H9 (cell line): Measurements from ENCODE around the gene DPM2. TPM values are rescaled to one million over a fixed set of nuclear protein-coding genes. Genes with fewer than 3 reads are reported as not detected.

Experiments
- DNase-seq: peaks from one replicate; pipeline ENCODE4 v3.0.0-alpha.2; 2017
- H2AFZ ChIP-seq: one replicate; pipeline ENCODE4 v1.6.1; 2013; ENCODE audit warnings: mild to moderate bottlenecking, low read length, control low read depth, moderate library complexity
- H2AK5ac ChIP-seq: 2 replicates; pipeline ENCODE4 v1.6.1; 2013; ENCODE audit warnings: low read length, control low read depth, mixed read lengths; ENCODE audit not compliant: insufficient read length
- H2BK120ac ChIP-seq: one replicate; pipeline ENCODE4 v1.6.1; 2013; ENCODE audit warnings: low read depth, mild to moderate bottlenecking, low read length, control low read depth, inconsistent platforms; ENCODE audit not compliant: poor library complexity, severe bottlenecking
- H2BK12ac ChIP-seq: 2 replicates; pipeline ENCODE4 v1.6.1; 2013; ENCODE audit warnings: low read length, control low read depth, mixed read lengths, low read depth; ENCODE audit not compliant: insufficient read length
- H2BK15ac ChIP-seq: 2 replicates; pipeline ENCODE4 v1.6.1; 2013; ENCODE audit warnings: low read depth, low read length, control low read depth
- H2BK20ac ChIP-seq: one replicate; pipeline ENCODE4 v1.6.1; 2013; ENCODE audit warnings: low read depth, mild to moderate bottlenecking, low read length, control low read depth, inconsistent platforms; ENCODE audit not compliant: poor library complexity, severe bottlenecking
- H2BK5ac ChIP-seq: 2 replicates; pipeline ENCODE4 v1.6.1; 2013; ENCODE audit warnings: low read length, control low read depth, mixed read lengths; ENCODE audit not compliant: insufficient read length
- H3K14ac ChIP-seq: 2 replicates; pipeline ENCODE4 v1.6.1; 2013; ENCODE audit warnings: low read length, control low read depth; ENCODE audit not compliant: insufficient read depth
- H3K18ac ChIP-seq: 2 replicates; pipeline ENCODE4 v1.6.1; 2013; ENCODE audit warnings: low read depth, mild to moderate bottlenecking, mixed read lengths, low read length, control low read depth; ENCODE audit not compliant: insufficient read length
- H3K23ac ChIP-seq: 2 replicates; pipeline ENCODE4 v1.6.1; 2013; ENCODE audit warnings: low read length, control low read depth, mixed read lengths, low read depth; ENCODE audit not compliant: insufficient read length
- H3K23me2 ChIP-seq: 2 replicates; pipeline ENCODE4 v1.6.1; 2013; ENCODE audit warnings: low read depth, mild to moderate bottlenecking, mixed read lengths, low read length, control low read depth; ENCODE audit not compliant: insufficient read length, poor library complexity, severe bottlenecking
- H3K27ac ChIP-seq: 2 replicates; pipeline ENCODE4 v1.5.1; 2013; ENCODE audit warnings: low read length, control low read depth, mixed read lengths, low read depth; ENCODE audit not compliant: insufficient read length
- H3K27me3 ChIP-seq: 2 replicates; pipeline ENCODE4 v1.6.1; 2013; ENCODE audit warnings: low read length, control low read depth, inconsistent platforms; ENCODE audit not compliant: insufficient read depth
- H3K4ac ChIP-seq: 2 replicates; pipeline ENCODE4 v1.6.1; 2013; ENCODE audit warnings: low read depth, mild to moderate bottlenecking, control low read depth, inconsistent platforms, low read length, moderate library complexity
- H3K4me1 ChIP-seq: 2 replicates; pipeline ENCODE4 v1.6.1; 2013; ENCODE audit warnings: low read length, control low read depth, inconsistent platforms; ENCODE audit not compliant: insufficient read depth
- H3K4me2 ChIP-seq: 2 replicates; pipeline ENCODE4 v1.6.1; 2013; ENCODE audit warnings: low read length, control low read depth, mixed read lengths; ENCODE audit not compliant: insufficient read length, insufficient read depth
- H3K56ac ChIP-seq: 2 replicates; pipeline ENCODE4 v1.6.1; 2013; ENCODE audit warnings: low read depth, mild to moderate bottlenecking, mixed read lengths, low read length, control low read depth; ENCODE audit not compliant: insufficient read length
- H3K79me1 ChIP-seq: 2 replicates; pipeline ENCODE4 v1.6.1; 2013; ENCODE audit warnings: low read depth, mild to moderate bottlenecking, moderate library complexity, low read length, control low read depth, inconsistent platforms; ENCODE audit not compliant: insufficient read depth, poor library complexity, severe bottlenecking
- H3K79me2 ChIP-seq: 2 replicates; pipeline ENCODE4 v1.6.1; 2013; ENCODE audit warnings: low read length, control low read depth, inconsistent platforms; ENCODE audit not compliant: insufficient read depth
- H3K9ac ChIP-seq: 2 replicates; pipeline ENCODE4 v1.6.1; 2013; ENCODE audit warnings: low read length, control low read depth, mixed read lengths; ENCODE audit not compliant: insufficient read length; ENCODE audit errors: extremely low read depth
- H3K9me3 ChIP-seq: one replicate; pipeline ENCODE4 v1.6.1; 2013; ENCODE audit warnings: low read depth, low read length, inconsistent platforms; ENCODE audit not compliant: control insufficient read depth
- H3T11ph ChIP-seq: one replicate; pipeline ENCODE4 v1.6.1; 2013; ENCODE audit warnings: mild to moderate bottlenecking, low read length, control low read depth, inconsistent platforms
- H4K20me1 ChIP-seq: one replicate; pipeline ENCODE4 v1.6.1; 2013; ENCODE audit not compliant: control insufficient read depth, insufficient read length, insufficient read depth
- H4K5ac ChIP-seq: 2 replicates; pipeline ENCODE4 v1.6.1; 2013; ENCODE audit warnings: low read depth, mild to moderate bottlenecking, mixed read lengths, low read length, control low read depth; ENCODE audit not compliant: insufficient read length
- H4K8ac ChIP-seq: replicated peaks from 2 replicates; pipeline ENCODE4 v1.6.1; 2013; ENCODE audit warnings: low read length, control low read depth, mixed read lengths, low read depth; ENCODE audit not compliant: insufficient read length
- H4K91ac ChIP-seq: 2 replicates; pipeline ENCODE4 v1.6.1; 2013; ENCODE audit warnings: low read depth, mild to moderate bottlenecking, moderate library complexity, mixed read lengths, low read length, control low read depth; ENCODE audit not compliant: insufficient read length
- H3K27ac Mint-ChIP-seq, 3 experiments: 2 replicates in 2 of 3; 3 replicates in 1 of 3; pipeline ENCODE4 v1.8.0; 2020 to 2021; ENCODE audit warnings: mixed read lengths in 3 of 3, mild to moderate bottlenecking in 1 of 3, moderate library complexity in 1 of 3
- H3K27me3 Mint-ChIP-seq: 2 replicates; pipeline ENCODE4 v1.8.0; 2021; ENCODE audit warnings: low read depth, mild to moderate bottlenecking, moderate library complexity, mixed read lengths
- H3K36me3 Mint-ChIP-seq, 3 experiments: 2 replicates in 2 of 3; 3 replicates in 1 of 3; pipeline ENCODE4 v1.8.0; 2020 to 2021; ENCODE audit warnings: low read depth in 3 of 3, mixed read lengths in 3 of 3; ENCODE audit not compliant: insufficient read depth in 1 of 3
- H3K4me1 Mint-ChIP-seq, 2 experiments: 2 replicates each; pipeline ENCODE4 v1.8.0; 2020; ENCODE audit warnings: mixed read lengths in 2 of 2
- H3K4me3 Mint-ChIP-seq, 2 experiments: 2 replicates in 1 of 2; 3 replicates in 1 of 2; pipeline ENCODE4 v1.8.0; 2020 to 2021; ENCODE audit warnings: mild to moderate bottlenecking in 2 of 2, mixed read lengths in 2 of 2, moderate library complexity in 1 of 2
- H3K9me3 Mint-ChIP-seq, 2 experiments: 2 replicates in 1 of 2; 3 replicates in 1 of 2; pipeline ENCODE4 v1.8.0; 2020; ENCODE audit warnings: mild to moderate bottlenecking in 2 of 2, mixed read lengths in 2 of 2, moderate library complexity in 1 of 2
- CTCF ChIP-seq: fragments of 200-600 bp; sonication (generic); conservative IDR thresholded peaks from 3 replicates; pipeline ENCODE4 v1.8.0; 2021; ENCODE audit warnings: antibody characterized with exemption, mild to moderate bottlenecking
- WGBS: extraction: QIAGEN DNeasy Blood & Tissue Kit; methylation state at CpG from one replicate; pipeline ENCODE4 v1.1.7; 2013; ENCODE audit warnings: missing lambda C conversion rate, low lambda C conversion rate, mixed read lengths; ENCODE audit not compliant: insufficient read length; ENCODE audit errors: extremely low coverage; 5-methylcytosine and 5-hydroxymethylcytosine counted together
- total RNA-seq: library from RNA; stranded (reverse); gene quantifications from 2 replicates; pipeline ENCODE4 v1.2.1, GENCODE V29; 2021

DPM2 gene
- total RNA-seq, 1 experiment from 2014 or later, result 46.1 TPM

DNA sequence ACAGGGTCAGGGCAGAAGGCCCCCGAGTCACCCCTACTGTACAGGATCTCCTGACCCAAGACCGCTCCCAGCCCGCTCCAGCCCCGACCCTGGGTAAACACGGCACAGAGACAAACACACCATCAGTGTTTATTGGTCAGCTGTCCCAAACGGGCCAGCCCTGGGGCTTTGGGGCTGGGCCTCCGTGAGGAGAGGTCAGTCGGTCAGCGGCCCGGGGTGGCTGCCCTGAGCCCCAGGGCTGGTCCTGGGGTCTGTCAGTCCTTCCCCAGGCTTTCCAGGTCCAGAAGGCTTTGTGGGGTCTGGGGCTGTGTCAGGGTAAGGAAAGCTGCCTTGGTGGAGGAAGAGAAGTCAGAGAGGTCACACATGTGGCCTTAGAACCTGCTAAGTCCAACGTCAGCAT lies 2.7 kb downstream of the DPM2 start:
- Histone ChIP-seq H3T11ph (no peak overlapping the region), H2BK15ac (no peak overlapping the region), H3K14ac (no peak overlapping the region), H2BK12ac (no peak overlapping the region), H4K8ac (no peak overlapping the region), H3K79me1 (peaks cover 10% of the 10 kb centered on the region), H3K23me2 (peaks cover 9% of the 10 kb centered on the region), H3K18ac (no peak overlapping the region), H3K4me2 (no peak overlapping the region), H3K9ac (no peak overlapping the region), H3K23ac (no peak overlapping the region), H3K56ac (no peak overlapping the region), H3K27me3 (no peaks in the 10 kb centered on the region), H2BK20ac (no peak overlapping the region), H2AFZ (no peak overlapping the region), H2BK120ac (no peak overlapping the region), H4K91ac (no peak overlapping the region), H2BK5ac (no peak overlapping the region), H3K79me2 (no peaks in the 10 kb centered on the region), H3K27ac (no peak overlapping the region), H4K20me1 (no peaks in the 10 kb centered on the region), H3K4ac (no peak overlapping the region), H3K9me3 (no peaks in the 10 kb centered on the region), H4K5ac (no peak overlapping the region), H3K4me1 (no peaks in the 10 kb centered on the region), H2AK5ac (no peak overlapping the region)
- Mint-ChIP-seq H3K4me1 (peaks cover 36 to 38% of the 10 kb centered on the region in 2 experiments), H3K4me3 (peak overlapping the region; percentile 15 to 21; a peak in 2 of 5 replicates), H3K36me3 (peaks cover 2 to 16% (median 10%) of the 10 kb centered on the region in 3 experiments; a peak in 6 of 7 replicates), H3K27ac (no peak overlapping the region), H3K9me3 (no peaks in the 10 kb centered on the region; a peak in 1 of 5 replicates), H3K27me3 (peaks cover 10% of the 10 kb centered on the region)
- no peak for TF ChIP-seq CTCF
- DNase-seq, result no peak
- WGBS, result no CpG with 5 or more reads among the region's 11 CpGs
